GM15510 (cell line): ENCODE measurements around the gene GRK5.
A peak's percentile ranks its signal among the peaks of the same experiment; 100 is the strongest.

Source experiments
- POLR2A ChIP-seq: IDR thresholded peaks from 3 replicates; pipeline ENCODE4 v1.6.1; 2011; ENCODE audit warnings: borderline replicate concordance; ENCODE audit not compliant: insufficient read length; ENCODE audit errors: extremely low read depth

The GRK5 gene

DNA sequence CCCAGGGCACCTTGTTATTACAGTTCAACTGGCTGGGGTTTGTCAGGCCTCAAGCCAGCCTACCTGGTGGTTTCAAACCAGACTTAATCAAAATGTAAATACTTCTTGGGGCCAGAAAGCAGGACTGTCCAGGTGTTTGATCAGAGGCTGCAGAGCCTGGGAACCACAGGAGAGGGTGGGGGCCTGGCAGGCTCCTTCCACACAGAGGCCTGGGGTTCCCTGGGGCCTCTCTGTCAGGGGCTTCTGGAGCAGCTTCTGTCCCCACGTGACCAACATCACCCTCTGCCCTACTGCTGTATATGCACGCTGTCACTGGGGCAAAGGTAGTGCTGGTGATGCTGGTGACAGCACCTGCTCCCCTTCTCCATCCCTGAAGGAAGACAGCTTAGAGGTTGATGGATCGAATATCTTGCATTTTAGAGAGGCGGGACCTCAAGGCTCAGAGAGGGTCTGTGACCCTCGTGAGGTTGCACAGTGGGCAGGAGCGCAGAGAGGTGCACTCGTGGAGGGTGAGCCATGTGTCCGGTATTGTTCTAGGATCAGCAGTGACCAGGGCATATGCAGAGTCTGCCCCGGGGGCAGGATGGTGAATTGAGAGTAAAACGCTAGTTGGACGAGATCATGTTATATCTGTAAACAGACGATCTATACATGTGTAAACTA is 95.4 kb downstream of the GRK5 start:
- TF ChIP-seq POLR2A, result no peak

DNA sequence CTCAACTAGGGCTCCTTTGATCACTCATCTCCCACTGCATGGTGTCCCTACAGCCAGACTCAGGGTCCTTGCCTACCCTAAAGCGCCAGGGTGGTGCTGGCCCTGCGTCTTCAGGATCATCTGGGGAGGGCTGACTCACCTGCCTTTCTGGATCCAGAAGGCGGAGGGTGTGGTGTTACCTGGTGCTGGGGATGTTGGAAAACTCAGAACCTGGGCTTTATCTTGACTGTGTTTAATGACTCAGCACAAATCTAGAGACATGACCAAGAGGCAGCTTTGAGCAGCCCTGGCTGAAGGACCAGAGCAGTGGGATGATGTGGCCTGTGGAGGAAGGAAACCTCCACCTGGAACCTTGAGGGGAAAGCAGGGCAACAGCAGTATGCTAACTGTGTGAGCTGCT is 96.5 kb downstream of the GRK5 start:
- no peak for TF ChIP-seq POLR2A

DNA sequence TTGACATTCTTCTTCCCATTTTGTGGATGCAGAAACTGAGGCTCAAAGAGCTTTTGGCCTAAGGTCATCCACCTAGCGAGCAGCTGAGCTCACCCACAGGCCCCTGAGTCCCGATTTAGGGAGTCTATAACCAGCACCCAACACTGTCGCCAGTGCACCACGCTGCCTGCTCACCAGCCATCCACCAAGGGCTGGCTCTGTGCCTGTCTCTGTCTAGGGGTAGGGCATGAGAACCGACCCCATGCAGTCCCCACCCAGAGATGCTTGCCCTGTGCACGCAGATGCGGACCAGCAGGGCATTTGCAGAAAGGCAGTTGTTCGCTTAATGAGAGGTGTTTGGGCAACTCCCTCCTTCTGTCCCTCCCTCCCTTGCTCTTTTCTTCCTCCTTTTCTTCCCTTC is 97.2 kb downstream of the GRK5 start:
- no peak for TF ChIP-seq POLR2A

DNA sequence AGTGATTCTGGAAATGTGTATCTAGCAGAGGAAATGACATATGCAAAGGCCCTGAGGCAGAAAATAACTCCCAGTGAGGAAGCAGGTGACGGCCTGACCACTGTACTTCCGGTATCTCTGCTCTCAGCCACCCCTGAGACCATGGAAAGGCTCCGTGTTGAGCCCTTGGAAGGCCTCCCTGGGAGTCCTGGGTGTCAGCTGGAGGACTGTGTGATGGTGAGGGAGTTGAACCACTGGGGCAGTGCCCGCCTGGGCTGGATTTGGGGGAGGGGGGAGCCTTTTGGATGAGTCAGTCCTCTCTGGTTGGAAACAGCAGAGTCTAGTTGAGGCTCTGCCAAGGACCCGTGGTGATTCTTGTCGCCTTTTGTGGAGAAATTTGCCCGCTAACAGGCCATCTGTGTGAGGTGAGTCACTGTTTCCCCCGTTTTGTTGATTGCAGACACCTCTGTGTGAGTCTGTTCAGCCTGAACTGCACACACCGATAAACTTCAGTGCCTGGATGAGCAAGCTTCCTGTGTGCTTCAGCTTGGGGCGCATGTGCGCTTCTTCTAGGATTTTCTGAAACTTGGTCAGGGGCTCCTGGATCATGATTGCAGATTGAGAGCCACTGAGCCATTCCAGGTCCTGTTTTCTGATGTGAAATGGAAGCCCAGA is 98.6 kb downstream of the GRK5 start:
- peak; percentile 42 for TF ChIP-seq POLR2A

DNA sequence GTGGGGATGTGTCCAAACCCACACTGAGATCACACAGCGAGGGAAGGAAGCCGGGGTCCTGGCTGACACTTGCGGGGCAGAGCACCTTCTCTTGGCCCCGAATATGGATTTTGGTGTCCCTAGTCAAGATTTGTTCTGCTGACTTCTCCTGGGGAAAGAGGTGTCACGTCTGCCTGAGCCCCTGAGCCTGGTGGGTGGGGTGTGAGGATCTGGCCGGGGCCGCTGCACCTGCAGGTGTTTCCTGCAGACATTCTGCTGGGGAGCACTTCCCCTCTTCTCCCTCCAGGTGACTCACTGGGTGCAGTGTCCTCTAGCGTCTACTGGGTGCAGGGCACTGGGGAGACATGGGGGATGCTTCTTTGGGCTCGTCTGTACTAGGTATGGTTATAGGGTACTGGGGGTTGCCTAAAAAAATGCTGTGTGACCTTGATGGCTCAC is 99.2 kb downstream of the GRK5 start:
- peak; percentile 47 for TF ChIP-seq POLR2A

DNA sequence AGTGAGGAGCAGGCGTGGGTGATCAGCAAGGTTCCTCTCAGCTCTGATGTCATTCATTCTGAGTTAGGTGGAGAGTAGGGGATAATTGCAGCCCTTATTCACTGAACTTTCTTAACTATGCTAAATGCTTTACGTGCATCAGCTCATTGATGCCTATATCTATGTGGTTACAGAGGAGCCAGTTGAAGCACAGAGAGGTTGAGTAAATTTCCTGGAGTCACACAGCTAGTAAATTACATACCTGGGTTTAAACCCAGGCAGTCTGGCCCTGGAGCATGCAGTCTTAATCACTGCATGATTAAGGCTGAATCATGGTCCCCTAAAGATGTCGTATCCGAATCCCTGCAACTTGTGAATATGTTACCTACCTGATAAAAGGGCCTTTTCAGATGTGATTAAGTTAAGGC is 99.6 kb downstream of the GRK5 start:
- TF ChIP-seq POLR2A, result no peak

DNA sequence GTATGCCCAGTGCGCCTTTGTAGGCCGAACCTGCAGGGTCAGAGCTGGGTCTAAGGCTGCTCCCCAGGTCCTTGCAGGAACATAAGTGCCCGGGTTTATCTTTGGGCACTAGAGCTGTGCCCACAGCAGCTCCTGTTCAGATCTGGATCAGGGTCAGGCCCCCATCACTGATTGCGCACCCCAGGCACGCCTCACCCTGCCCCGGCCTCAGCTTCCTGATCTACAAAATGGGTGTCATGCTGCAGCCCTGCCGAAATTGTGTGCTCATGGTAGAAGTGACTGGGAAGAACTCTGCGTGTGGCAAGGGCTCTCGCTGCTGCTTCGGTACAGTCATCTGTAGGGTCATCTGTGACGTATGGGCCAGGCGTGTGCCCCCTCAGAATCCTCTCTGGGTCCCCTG is 100.7 kb downstream of the GRK5 start:
- no peak for TF ChIP-seq POLR2A

DNA sequence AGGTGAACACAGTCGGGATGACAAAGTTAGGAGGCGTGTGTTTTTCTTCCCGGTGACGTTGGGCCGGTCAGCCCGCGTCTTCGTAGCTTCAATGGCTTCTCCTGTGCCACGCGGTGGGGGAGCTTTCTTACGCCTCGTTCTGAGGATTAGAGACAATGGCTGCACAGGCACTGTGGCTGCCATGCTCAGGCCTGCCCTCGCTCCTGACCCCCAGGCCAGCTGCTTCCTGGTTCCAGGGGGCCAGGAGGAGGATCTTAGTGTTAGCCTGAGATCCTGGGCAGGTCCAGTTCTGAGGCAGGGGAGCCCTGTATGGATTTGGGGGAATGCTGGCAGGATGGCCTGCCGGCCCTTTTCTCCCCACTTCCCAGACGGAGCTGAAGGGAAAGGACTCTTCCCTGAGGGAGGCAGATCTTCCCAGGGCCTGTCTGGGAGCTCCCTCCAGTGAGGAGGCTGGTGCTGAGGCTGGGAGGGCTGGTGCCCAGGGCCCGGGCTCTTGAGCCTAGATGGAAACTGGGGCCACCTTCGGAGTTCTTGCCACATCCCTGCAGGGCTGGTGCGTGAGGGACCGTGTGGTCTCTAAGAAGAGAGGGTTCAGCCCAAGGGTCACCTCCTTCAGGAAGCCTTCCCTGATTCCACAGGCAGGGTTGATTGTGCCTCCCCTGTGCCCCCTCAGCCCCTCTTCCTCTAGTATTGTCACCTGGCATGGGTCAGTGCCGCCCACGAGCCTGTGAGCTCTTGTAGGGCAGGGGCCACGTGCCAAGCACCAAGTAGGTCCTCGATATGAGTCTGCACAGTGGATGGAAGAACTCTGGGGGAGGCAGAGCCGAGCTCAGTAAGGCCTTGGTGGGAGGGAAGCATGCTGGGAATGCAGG is 101.4 kb downstream of the GRK5 start:
- no peak for TF ChIP-seq POLR2A

DNA sequence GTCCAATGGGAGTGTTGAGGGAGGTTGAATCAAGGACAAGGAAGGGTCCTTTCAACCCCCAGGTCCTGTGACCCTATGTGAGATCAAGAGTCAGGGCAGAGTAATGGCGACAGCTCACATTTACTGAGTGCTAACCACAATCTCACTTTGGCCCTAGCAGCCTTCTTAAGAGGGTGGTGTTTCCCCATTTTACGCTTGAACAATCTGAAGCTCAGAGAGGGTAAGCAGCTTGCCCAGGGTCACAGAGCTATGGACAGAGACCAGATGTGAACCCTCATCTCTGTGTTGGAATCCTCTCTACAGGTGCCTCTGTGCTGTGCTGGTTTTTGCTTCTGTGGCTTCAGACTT is 102.0 kb downstream of the GRK5 start:
- no peak for TF ChIP-seq POLR2A

DNA sequence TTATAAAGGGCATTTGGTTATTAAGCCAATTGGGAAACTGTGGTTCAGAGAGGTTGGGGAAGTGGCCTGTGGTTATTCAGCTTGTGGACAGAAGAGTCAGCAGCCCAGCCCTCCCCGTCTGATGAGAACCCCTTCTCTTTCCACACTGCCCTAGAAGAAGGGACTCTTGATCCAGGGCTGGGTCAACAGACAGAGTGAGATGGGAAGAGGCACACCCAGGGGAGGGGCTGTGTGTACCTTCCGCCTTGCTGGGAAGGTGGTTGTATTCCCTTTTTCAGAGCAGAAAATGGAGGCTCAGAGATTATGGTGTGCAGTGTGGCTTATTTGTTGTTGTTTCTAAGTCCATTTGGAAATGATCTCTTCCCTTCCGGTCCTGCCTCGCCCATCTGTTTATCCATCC is 103.4 kb downstream of the GRK5 start:
- no peak for TF ChIP-seq POLR2A

DNA sequence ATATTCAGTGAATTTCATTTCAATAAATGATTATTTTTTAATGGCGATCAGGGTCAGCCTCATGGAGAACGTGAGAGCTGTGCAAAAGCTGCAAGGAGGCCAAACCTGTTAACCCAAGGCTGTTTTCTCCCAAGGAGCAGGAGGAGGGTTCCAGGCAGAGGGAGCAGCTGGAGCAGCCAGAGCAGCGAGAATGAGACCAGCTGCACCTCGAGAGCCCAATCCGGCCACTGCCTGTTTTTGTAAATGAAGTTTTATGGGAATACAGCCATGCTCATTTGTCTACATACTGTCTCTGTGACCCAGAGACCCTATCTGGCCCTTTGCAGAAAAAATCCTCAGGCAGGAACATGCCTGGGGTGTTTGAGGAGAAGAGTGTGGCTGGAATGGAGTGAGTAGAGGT is 104.9 kb downstream of the GRK5 start:
- TF ChIP-seq POLR2A, result no peak

DNA sequence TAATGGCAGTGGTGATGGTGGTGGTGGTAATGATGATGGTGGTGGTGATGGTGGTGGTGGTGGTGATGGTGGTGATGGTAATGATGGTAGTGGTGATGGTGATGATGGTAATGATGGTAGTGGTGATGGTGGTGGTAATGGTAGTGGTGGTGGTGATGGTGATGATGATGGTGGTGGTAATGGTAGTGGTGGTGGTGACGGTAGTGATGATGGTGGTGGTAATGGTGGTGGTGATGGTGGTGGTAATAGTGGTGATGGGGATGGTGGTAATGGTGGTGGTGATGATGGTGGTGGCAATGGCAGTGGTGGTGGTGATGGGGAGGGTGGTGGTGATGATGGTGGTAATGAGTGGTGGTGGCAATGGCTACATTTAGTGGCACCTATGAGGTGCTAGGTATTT is 105.7 kb downstream of the GRK5 start:
- TF ChIP-seq POLR2A, result no peak

DNA sequence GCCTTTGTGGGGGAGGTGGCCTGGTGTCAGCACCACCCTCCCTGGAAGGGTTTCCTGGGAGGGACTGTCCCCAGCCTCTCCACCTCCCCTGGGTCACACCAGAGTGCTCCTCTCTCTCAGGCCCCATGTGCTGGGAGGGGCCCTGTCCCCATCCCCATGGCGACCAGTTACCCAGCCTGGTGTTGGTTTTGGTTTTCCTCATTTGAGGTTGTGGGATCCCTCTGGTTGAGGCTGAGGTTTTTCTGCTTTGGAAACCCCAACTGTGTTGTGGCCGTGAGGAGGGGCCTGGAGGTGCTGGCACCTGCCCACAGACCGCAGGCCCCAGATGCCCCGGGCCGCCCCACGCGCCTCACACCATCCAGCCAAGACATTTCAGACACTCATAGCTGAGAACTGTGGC is 106.3 kb downstream of the GRK5 start:
- no peak for TF ChIP-seq POLR2A

DNA sequence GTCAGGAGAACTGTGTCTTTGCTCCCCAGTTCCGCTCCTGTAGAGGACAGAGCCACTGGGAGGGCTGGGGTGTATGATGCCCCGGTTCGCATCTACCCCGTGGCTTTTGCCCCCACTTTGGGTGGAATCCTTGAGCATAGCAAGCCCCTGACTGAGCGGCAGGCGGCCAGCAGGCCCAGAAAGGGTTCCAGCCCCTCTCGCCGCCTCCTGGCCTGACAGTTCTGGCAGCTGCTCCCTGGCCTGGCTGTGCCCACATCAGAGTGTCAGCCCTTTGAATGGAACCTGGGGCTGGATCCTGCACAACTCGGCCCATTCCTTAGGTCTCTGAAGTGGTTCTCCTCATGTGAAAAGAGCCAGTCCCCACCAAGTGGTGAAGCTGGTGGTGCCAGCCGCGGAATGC is 106.7 kb downstream of the GRK5 start:
- TF ChIP-seq POLR2A, result no peak

DNA sequence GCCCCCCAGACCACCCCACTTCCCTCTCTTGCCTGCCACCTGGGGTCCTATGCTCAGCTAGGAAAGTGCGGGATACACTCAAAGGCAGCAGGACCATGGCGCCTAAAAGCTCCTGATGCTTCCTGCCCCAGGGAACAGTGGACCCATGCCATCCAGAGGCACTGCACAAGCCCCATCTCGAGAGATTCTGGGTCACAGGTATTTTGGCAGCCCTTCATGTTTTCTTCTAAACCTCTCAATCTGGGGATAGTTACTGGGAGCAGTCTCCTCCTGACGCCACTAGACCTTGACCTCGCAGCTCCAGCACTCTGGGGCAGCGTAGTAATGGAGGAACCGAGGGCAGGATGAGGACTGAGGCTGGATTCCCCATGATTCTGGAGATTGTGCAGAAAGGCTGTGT is 107.1 kb downstream of the GRK5 start:
- no peak for TF ChIP-seq POLR2A

DNA sequence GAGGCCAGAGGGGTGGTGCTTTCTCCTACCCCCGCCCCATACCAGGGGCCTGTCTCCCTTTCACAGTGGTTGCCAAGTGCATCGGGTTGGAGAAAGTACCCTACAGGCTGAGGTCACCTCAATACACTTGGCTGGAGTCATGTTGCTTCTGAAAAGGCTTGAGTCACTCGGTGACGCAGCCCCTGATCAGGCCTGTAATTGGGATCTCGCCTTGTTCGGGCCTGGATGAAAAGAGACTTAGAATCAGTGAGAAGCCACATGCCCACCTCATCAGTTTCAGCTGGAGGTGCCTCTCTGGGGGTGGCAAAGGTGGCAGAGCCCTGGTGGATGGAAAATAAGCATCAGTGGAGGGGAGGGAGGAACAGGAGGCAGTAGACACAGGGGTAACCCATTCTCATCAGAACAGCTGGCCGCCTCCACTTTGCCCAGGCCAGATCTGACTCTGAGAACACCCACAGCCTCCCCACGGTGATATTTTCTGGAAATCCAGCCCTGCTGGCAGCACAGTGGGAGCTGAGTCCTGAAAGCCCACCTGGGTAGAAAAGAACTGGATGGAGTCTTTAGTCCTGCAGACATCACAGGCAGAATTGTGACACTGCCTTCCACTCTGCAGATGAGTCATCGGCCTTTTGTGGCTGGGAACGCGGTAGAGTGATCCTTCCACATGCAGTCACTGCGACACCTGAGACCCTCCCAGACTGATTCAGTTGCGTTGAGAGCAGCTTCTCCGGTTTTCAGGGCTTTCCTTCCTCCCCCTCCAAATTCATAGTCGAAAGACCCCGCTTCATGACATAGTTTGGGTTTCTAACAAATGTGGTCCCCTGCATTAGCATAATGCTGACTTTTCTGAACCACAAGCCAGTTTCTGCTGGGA is 108.0 kb downstream of the GRK5 start:
- TF ChIP-seq POLR2A, result no peak

DNA sequence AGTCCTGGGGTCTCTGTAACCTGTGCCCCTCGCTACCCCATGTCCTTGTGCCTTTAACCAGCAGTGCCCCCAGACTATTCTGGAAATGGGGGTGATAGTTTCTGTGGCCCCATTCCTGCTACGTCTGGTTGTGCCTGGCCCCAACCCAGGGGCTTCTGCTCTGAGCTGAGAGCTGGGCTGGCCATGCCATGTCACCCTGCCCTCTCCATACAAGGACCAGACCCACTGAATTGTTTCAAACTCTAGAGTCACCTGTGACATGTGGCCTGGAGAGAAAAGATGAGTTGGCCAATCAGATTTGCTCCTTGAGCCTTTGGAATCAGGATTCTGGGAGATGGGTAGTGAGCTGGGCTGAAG is 108.6 kb downstream of the GRK5 start:
- no peak for TF ChIP-seq POLR2A
